HepG2 (cell line): ENCODE results near the gene SERTAD3. TPM values are rescaled to one million over a fixed set of nuclear protein-coding genes. Genes with fewer than 3 reads are reported as not detected.
A peak's percentile ranks its signal among the peaks of the same experiment; 100 is the strongest.

Experiments
- AKAP8 ChIP-seq: sonication (generic); formaldehyde crosslinking; IDR thresholded peaks from 2 replicates; pipeline ENCODE4 v1.5.1; 2020; ENCODE audit warnings: mild to moderate bottlenecking, missing genetic modification reagents
- CHD4 ChIP-seq: fragments of 200-600 bp; sonication (generic); IDR thresholded peaks from 2 replicates; pipeline ENCODE4 v1.7.0; 2017; ENCODE audit warnings: mild to moderate bottlenecking, low read length, borderline replicate concordance
- GRHL1 ChIP-seq: sonication (generic); formaldehyde crosslinking; conservative IDR thresholded peaks from 2 replicates; pipeline ENCODE4 v1.8.0; 2022; ENCODE audit warnings: missing genetic modification reagents
- KAT2B ChIP-seq: fragments of 150-350 bp; IDR thresholded peaks from 2 replicates; pipeline ENCODE4 v1.6.1; 2014; ENCODE audit warnings: low read depth, low read length, borderline replicate concordance
- KDM2A ChIP-seq: sonication (generic); formaldehyde crosslinking; IDR thresholded peaks from 2 replicates; pipeline ENCODE4 v1.4.0; 2020; ENCODE audit warnings: low read depth, missing genetic modification reagents, borderline replicate concordance
- NCOA5 ChIP-seq: sonication (generic); formaldehyde crosslinking; IDR thresholded peaks from 2 replicates; pipeline ENCODE4 v1.4.0; 2020; ENCODE audit warnings: missing genetic modification reagents
- NFIC ChIP-seq: IDR thresholded peaks from 2 replicates; pipeline ENCODE4 v1.6.1; 2012; ENCODE audit warnings: mild to moderate bottlenecking, low read length, inconsistent platforms
- PTBP1 ChIP-seq: fragments of 200-400 bp; formaldehyde crosslinking; IDR thresholded peaks from 2 replicates; pipeline ENCODE4 v1.6.1; 2018; ENCODE audit warnings: low read length, low read depth; ENCODE audit not compliant: poor library complexity, severe bottlenecking
- SAFB2 ChIP-seq: sonication (generic); formaldehyde crosslinking; IDR thresholded peaks from 2 replicates; pipeline ENCODE4 v1.5.1; 2020; ENCODE audit warnings: missing genetic modification reagents, low read depth, mild to moderate bottlenecking, borderline replicate concordance
- WIZ ChIP-seq: sonication (generic); formaldehyde crosslinking; IDR thresholded peaks from 2 replicates; pipeline ENCODE4 v1.5.1; 2020; ENCODE audit warnings: mild to moderate bottlenecking, missing genetic modification reagents
- ZNF160 ChIP-seq: sonication (generic); formaldehyde crosslinking; IDR thresholded peaks from 2 replicates; pipeline ENCODE4 v1.8.0; 2022; ENCODE audit warnings: mild to moderate bottlenecking, inconsistent platforms, missing genetic modification reagents
- ZNF574 ChIP-seq: sonication (generic); formaldehyde crosslinking; IDR thresholded peaks from 2 replicates; pipeline ENCODE4 v1.4.0; 2020; ENCODE audit warnings: missing genetic modification reagents
- ZNF781 ChIP-seq: sonication (generic); formaldehyde crosslinking; IDR thresholded peaks from 2 replicates; pipeline ENCODE4 v1.5.1; 2020; ENCODE audit warnings: borderline replicate concordance, mild to moderate bottlenecking, missing genetic modification reagents; ENCODE audit errors: not compliant biosample characterization
- ZNF891 ChIP-seq: sonication (generic); formaldehyde crosslinking; IDR thresholded peaks from 2 replicates; pipeline ENCODE4 v1.5.0; 2020; ENCODE audit warnings: mild to moderate bottlenecking, missing genetic modification reagents
- polyA plus RNA-seq, 8 experiments: library from polyadenylated mRNA; depleted of rRNA in 3 of 8; stranded (reverse) in 7 of 8; unstranded in 1 of 8; fragments of >200 nt; fragmentation: Illumina TruSeq in 4 of 8; extraction: Trizol in 4 of 8; gene quantifications; 2 replicates each; pipeline versions ENCODE4 v1.2.1 to v1.2.3, GENCODE V29; 2011 to 2016; ENCODE audit warnings: low read depth in 4 of 8, missing spikeins in 1 of 8, mixed read lengths in 1 of 8; ENCODE audit not compliant: insufficient read depth in 1 of 8
- total RNA-seq, 5 experiments: library from RNA; depleted of rRNA; stranded (reverse); fragments of >200 nt; fragmentation: Illumina TruSeq; extraction: Trizol; gene quantifications; 2 replicates each; pipeline ENCODE4 v1.2.3, GENCODE V29; 2016; ENCODE audit warnings: low read depth in 1 of 5
- TF ChIP-seq, protein P1 (sequence below): sonication (generic); formaldehyde crosslinking; IDR thresholded peaks from 2 replicates; pipeline ENCODE4 v1.8.0; 2022; ENCODE audit warnings: missing genetic modification reagents, mild to moderate bottlenecking, inconsistent platforms, borderline replicate concordance
- TF ChIP-seq, protein P2 (sequence below): IDR thresholded peaks from 2 replicates; pipeline ENCODE4 v1.6.1; 2012; ENCODE audit warnings: low read length, improper control_type of control experiment
- TF ChIP-seq, protein P3 (sequence below): sonication (generic); formaldehyde crosslinking; IDR thresholded peaks from 2 replicates; pipeline ENCODE4 v1.8.0; 2022; ENCODE audit warnings: low read depth, missing genetic modification reagents

SERTAD3 gene
- total and polyA plus RNA-seq, 2 of the 13 experiments (the other 11 are each of a cell fraction or from before 2014, with no cell fraction given), result 9.6 to 16.9 TPM

DNA sequence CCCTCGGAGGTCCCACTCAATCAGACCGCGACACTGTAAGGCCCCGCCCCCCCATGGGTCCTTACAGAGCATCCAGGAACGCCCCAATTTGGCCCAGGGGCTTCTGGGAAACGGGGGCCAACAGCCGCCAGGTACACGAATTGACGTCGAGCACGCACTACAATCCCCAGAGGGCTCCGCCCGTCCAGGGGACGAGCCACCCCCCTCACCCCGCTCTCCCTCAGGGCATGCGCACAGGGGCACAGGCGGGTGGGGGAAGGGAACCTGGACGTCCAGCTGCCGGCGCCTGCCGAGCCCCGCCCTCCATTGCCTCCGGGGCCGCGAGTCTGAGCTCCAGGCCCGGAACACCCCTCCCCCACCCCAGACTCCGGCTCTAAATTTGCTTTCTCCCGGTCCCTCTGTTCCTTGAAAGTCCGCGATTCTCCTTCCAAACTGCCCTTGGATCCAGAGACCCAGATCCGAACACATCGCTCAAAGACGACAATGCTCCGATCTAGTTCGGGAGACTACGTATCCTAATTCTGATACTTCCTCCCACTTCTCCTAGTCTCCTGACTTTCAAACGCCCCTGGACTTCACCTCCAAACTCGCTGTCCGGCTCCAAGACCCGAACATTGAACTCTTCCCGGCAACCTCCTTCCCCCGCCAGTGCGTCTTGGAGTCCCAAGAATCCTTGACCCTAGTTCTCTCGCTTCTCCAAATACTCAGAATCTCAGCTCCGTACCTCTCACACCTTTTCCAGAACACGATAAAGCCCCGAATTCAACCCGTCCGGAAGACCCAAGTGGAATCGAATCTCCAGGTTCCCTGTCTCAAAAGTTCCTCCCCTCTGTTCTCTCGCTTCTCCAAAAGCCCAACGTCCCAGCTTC is 770 bp downstream of the SERTAD3 start (continued):
- peak; percentile 84 for TF ChIP-seq ZNF574 (CRISPR knock-in tag)
- TF ChIP-seq ZNF891 (CRISPR knock-in tag), result peak; percentile 67; the same call in 1 of the 2 replicates
- TF ChIP-seq CHD4, result no peak
- TF ChIP-seq, protein P1, sequence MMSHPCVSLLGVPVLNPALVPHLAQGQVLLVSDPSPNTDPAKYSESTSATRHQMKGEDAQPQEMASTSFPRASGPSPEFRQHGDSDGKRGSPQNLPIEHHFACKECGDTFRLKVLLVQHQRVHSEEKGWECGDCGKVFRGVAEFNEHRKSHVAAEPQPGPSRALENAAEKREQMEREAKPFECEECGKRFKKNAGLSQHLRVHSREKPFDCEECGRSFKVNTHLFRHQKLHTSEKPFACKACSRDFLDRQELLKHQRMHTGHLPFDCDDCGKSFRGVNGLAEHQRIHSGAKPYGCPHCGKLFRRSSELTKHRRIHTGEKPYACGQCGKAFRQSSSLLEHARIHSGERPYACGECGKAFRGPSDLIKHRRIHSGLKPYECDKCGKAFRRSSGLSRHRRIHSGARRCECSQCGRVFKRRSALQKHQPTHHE (CRISPR knock-in tag), result no peak
- no peak for TF ChIP-seq NCOA5 (CRISPR knock-in tag)
- TF ChIP-seq KAT2B, result no peak
- TF ChIP-seq NFIC, result no peak
- no peak for TF ChIP-seq GRHL1 (CRISPR knock-in tag)
- no peak for TF ChIP-seq ZNF781
- no peak; the same call in 1 of the 2 replicates for TF ChIP-seq AKAP8 (CRISPR knock-in tag)
- TF ChIP-seq, protein P2, sequence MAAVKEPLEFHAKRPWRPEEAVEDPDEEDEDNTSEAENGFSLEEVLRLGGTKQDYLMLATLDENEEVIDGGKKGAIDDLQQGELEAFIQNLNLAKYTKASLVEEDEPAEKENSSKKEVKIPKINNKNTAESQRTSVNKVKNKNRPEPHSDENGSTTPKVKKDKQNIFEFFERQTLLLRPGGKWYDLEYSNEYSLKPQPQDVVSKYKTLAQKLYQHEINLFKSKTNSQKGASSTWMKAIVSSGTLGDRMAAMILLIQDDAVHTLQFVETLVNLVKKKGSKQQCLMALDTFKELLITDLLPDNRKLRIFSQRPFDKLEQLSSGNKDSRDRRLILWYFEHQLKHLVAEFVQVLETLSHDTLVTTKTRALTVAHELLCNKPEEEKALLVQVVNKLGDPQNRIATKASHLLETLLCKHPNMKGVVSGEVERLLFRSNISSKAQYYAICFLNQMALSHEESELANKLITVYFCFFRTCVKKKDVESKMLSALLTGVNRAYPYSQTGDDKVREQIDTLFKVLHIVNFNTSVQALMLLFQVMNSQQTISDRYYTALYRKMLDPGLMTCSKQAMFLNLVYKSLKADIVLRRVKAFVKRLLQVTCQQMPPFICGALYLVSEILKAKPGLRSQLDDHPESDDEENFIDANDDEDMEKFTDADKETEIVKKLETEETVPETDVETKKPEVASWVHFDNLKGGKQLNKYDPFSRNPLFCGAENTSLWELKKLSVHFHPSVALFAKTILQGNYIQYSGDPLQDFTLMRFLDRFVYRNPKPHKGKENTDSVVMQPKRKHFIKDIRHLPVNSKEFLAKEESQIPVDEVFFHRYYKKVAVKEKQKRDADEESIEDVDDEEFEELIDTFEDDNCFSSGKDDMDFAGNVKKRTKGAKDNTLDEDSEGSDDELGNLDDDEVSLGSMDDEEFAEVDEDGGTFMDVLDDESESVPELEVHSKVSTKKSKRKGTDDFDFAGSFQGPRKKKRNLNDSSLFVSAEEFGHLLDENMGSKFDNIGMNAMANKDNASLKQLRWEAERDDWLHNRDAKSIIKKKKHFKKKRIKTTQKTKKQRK, result no peak
- TF ChIP-seq ZNF160 (CRISPR knock-in tag), result no peak
- TF ChIP-seq PTBP1, result no peak
- TF ChIP-seq WIZ (CRISPR knock-in tag), result no peak
- no peak; the same call in 1 of the 2 replicates for TF ChIP-seq SAFB2 (CRISPR knock-in tag)
- TF ChIP-seq, protein P3, sequence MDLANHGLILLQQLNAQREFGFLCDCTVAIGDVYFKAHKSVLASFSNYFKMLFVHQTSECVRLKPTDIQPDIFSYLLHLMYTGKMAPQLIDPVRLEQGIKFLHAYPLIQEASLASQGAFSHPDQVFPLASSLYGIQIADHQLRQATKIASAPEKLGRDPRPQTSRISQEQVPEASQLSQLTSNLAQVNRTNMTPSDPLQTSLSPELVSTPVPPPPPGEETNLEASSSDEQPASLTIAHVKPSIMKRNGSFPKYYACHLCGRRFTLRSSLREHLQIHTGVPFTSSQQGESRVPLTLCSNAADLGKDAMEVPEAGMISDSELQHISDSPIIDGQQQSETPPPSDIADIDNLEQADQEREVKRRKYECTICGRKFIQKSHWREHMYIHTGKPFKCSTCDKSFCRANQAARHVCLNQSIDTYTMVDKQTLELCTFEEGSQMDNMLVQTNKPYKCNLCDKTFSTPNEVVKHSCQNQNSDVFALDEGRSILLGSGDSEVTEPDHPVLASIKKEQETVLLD (CRISPR knock-in tag), result no peak
- TF ChIP-seq KDM2A (CRISPR knock-in tag), result peak; percentile 37; the same call in 1 of the 2 replicates
